Glutamatergic neuron (in vitro differentiated cells): ENCODE data around the gene NANOG. TPM values are rescaled to one million over a fixed set of nuclear protein-coding genes. Genes with fewer than 3 reads are reported as not detected.
"Not testable (repeated sequence)": the region's sequence is repeated elsewhere in the genome, so short reads cannot be mapped to it uniquely, and the experiment has no call there.

ENCODE experiments used
- DNase-seq: peaks from one replicate; pipeline ENCODE4 v3.0.0; 2022
- H3K27ac Mint-ChIP-seq: one replicate; pipeline ENCODE4 v1.8.0; 2020; ENCODE audit warnings: mild to moderate bottlenecking, mixed read lengths, inconsistent platforms; ENCODE audit not compliant: unreplicated experiment
- H3K27me3 Mint-ChIP-seq: one replicate; pipeline ENCODE4 v1.8.0; 2020; ENCODE audit warnings: mild to moderate bottlenecking, moderate library complexity, mixed read lengths, inconsistent platforms; ENCODE audit not compliant: unreplicated experiment
- H3K36me3 Mint-ChIP-seq: one replicate; pipeline ENCODE4 v1.8.0; 2020; ENCODE audit warnings: mild to moderate bottlenecking, mixed read lengths, inconsistent platforms; ENCODE audit not compliant: unreplicated experiment
- H3K4me1 Mint-ChIP-seq: one replicate; pipeline ENCODE4 v1.8.0; 2020; ENCODE audit warnings: mild to moderate bottlenecking, low read depth, mixed read lengths, inconsistent platforms; ENCODE audit not compliant: unreplicated experiment
- H3K4me3 Mint-ChIP-seq: one replicate; pipeline ENCODE4 v1.8.0; 2020; ENCODE audit warnings: mild to moderate bottlenecking, mixed read lengths, inconsistent platforms; ENCODE audit not compliant: unreplicated experiment
- H3K9me3 Mint-ChIP-seq: one replicate; pipeline ENCODE4 v1.8.0; 2020; ENCODE audit warnings: mild to moderate bottlenecking, moderate library complexity, mixed read lengths, inconsistent platforms; ENCODE audit not compliant: unreplicated experiment
- total RNA-seq: library from RNA; stranded (reverse); fragmentation: NEBNext Ultra II Directional; extraction: Animal tissue kit (Norgen Biotek cat#: 25700); gene quantifications from one replicate; pipeline ENCODE4 v1.2.1, GENCODE V29; 2021; ENCODE audit not compliant: unreplicated experiment
- TF ChIP-seq, protein P1 (sequence below): fragments of 200-600 bp; sonication (generic); IDR thresholded peaks from one replicate; pipeline ENCODE4 v1.5.0; 2021; ENCODE audit not compliant: partially characterized antibody, unreplicated experiment

Gene NANOG
- total RNA-seq, 1 donor from 2014 or later, result 1.3 TPM

GRCh38 chr12:7844116-7844515 lies 54.9 kb downstream of the NANOG start:
- no peak overlapping the region for H3K27ac Mint-ChIP-seq
- no peaks in the 10 kb centered on the region for H3K27me3 Mint-ChIP-seq
- H3K4me1 Mint-ChIP-seq, result peaks cover 11% of the 10 kb centered on the region
- H3K4me3 Mint-ChIP-seq, result no peak overlapping the region
- DNase-seq, result no peak
- H3K36me3 Mint-ChIP-seq, result no peaks in the 10 kb centered on the region
- H3K9me3 Mint-ChIP-seq, result peaks cover 3% of the 10 kb centered on the region
- TF ChIP-seq, protein P1, sequence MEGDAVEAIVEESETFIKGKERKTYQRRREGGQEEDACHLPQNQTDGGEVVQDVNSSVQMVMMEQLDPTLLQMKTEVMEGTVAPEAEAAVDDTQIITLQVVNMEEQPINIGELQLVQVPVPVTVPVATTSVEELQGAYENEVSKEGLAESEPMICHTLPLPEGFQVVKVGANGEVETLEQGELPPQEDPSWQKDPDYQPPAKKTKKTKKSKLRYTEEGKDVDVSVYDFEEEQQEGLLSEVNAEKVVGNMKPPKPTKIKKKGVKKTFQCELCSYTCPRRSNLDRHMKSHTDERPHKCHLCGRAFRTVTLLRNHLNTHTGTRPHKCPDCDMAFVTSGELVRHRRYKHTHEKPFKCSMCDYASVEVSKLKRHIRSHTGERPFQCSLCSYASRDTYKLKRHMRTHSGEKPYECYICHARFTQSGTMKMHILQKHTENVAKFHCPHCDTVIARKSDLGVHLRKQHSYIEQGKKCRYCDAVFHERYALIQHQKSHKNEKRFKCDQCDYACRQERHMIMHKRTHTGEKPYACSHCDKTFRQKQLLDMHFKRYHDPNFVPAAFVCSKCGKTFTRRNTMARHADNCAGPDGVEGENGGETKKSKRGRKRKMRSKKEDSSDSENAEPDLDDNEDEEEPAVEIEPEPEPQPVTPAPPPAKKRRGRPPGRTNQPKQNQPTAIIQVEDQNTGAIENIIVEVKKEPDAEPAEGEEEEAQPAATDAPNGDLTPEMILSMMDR, result no peak

DNA sequence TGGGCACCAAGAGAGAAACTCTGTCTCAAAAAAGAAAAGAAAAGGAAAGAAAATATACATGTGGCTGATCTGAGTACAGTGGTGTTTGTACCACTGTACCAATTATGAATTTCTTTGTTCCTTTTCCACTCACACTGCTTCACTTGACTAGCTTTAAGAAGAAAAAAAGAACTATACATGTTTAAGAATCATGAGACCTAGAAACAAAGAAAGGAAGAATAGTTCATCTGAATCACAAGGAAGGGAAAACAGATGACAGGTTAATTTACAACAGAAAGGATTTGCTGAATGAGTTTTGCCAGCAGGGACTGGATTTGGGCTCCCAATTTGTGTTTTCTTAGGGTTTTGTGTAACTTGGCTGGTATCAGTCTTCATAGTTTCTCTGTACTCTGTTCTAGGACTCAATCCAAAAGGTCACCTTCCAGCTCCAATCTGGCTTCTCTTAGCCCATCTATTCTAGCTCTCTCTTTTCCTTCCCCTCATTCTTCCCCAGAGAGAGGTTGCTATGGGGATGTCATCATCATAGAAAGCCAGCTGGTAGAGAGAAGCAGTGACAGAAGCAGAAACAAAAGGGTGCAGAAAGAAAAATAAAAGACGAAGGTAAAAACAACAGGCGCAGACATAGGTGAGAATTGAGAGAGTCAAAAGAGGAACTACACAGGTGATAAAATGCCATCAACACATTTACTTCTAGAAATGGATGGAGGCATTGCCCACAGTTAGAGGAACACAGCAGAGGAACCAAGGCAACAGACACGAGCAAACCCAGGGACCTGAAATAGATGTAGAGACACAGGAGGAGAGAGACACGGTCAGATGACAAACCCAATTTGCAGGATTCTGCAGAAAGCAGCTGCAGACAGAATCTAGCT lies 58.3 kb downstream of the NANOG start:
- peaks cover 11% of the 10 kb centered on the region for H3K4me1 Mint-ChIP-seq
- H3K27ac Mint-ChIP-seq, result peak overlapping the region; percentile 99
- peak overlapping the region; percentile 82 for H3K4me3 Mint-ChIP-seq
- H3K9me3 Mint-ChIP-seq, H3K27me3 Mint-ChIP-seq, DNase-seq, H3K36me3 Mint-ChIP-seq: not testable (repeated sequence)

DNA sequence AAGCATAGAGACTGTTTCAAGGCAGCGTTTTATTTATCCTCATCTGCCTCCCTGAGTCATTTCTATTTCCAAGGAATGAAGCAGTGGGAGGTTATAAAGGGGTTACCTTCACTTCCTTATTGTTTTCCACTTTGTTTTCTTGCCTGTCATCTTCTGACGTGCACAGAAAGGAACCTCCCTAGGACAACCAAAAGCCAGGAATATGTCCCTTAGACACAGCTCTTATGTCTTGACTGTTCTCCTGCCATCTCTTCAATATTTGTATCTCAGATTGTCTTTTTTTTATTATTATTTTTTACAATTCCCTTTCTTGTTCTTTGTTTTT lies 58.9 kb downstream of the NANOG start:
- H3K4me1 Mint-ChIP-seq, result peaks cover 11% of the 10 kb centered on the region
- H3K27ac Mint-ChIP-seq, result peak overlapping the region; percentile 99
- not testable (repeated sequence) for DNase-seq, H3K9me3 Mint-ChIP-seq, H3K27me3 Mint-ChIP-seq, H3K36me3 Mint-ChIP-seq
- peak overlapping the region; percentile 39 for H3K4me3 Mint-ChIP-seq

Other genes with a start within 250 kb of the NANOG start
- not detected for gene APOBEC1, start 123.5 kb upstream of the NANOG start, total RNA-seq
- 0.34 TPM for gene GDF3, start 93.6 kb upstream of the NANOG start, total RNA-seq
- gene DPPA3, start 78.0 kb upstream of the NANOG start, total RNA-seq, result not detected
- gene CLEC4C, start 42.0 kb upstream of the NANOG start, total RNA-seq, result not detected
- gene NANOGNB, start 24.2 kb upstream of the NANOG start, total RNA-seq, result not detected
- 1.3 TPM for gene SLC2A14, start 83.5 kb downstream of the NANOG start, total RNA-seq
- gene SLC2A3, start 146.8 kb downstream of the NANOG start, total RNA-seq, result 291 TPM
- gene FOXJ2, start 243.3 kb downstream of the NANOG start, total RNA-seq, result 8.3 TPM